KG1 (cell line): Measurements from ENCODE around the gene ATRIP.
"Not testable (repeated sequence)": the region's sequence is repeated elsewhere in the genome, so short reads cannot be mapped to it uniquely, and the experiment has no call there.

Source experiments
- DNase-seq: peaks from one replicate; lab custom pipeline; 2025; lab: John Stamatoyannopoulos, UW

ATRIP gene

DNA sequence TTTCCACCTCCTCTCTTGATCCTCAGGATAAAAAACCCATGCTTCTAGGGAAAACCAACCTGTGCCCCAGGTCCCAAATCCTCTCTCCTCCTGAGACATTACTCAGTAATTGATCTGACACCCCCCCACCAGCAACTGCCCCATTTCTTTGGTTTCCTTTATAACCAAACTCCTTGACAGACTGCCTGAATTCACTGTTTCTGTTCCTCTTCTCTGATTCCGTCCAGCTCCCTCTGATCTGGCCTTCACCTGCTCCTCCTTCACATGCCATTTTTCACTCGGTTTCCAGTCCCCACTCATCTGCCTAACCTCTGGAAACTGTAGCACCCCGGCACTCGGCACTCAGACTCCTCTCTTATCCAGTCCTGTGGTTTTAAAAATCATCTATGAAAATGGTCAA lies 8.7 kb upstream of the ATRIP start:
- DNase-seq = no peak

DNA sequence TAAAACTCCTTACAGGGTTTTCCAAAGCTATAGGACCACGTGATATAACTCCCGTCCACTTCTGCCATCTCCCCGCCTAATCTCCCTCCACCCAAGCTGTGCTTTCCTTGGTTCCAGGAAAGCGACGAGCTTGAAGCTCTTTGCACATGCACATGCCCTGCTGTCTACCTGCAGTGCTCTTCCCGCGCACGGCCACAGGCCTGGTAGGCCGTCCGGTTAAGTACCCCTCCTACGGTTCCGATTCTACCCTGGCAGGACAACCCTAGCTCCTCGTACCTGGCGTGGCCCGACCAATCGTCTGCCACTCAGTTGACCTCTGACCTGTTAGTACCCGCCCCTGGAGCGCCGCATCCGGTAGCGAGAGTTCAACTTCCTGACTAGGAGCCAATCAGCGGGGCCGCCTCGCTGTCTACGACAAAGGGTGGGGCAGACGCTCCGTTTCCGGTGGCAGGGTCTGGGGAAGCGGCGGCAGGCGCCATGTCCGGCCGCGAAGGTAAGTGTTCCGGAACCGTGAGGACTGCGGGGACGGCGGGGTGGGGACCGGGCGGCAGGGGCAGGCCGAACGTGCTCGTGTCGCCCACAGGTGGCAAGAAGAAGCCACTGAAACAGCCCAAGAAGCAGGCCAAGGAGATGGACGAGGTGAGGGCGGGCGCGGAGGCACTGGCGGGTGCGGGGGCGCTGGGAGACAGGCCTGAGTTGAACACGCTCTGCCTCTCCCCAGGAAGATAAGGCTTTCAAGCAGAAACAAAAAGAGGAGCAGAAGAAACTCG lies 6.5 kb upstream of the ATRIP start, which contains the start of the genes CCDC51 and TMA7:
CCDC51 (minus strand) TSS at position 300 of the 770 bp plus-strand sequence. CDS start 4,991 bp downstream, outside the sequence.
TMA7 (plus strand) TSS at position 438 of the 770 bp plus-strand sequence; CDS start at position 478, 40 bp downstream.
- peak; percentile 95 for DNase-seq

DNA sequence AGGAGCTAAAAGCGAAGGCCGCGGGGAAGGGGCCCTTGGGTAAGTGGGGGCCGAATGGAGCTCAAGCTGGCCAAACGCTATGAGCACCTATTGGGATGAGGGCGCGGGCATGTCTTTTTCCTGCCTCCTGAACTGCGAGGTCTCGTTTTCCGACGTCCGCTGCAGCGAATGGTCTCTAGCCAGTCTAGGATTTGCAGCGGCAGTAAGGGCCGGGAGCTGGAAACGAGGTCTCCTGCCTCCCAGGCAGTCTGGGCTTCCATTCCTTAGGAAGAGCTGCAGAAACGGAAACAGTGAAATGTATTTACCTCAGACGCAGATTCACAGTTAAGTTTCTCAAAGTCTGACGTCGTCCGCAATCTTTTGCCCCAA lies 6.0 kb upstream of the ATRIP start:
- no peak for DNase-seq

DNA sequence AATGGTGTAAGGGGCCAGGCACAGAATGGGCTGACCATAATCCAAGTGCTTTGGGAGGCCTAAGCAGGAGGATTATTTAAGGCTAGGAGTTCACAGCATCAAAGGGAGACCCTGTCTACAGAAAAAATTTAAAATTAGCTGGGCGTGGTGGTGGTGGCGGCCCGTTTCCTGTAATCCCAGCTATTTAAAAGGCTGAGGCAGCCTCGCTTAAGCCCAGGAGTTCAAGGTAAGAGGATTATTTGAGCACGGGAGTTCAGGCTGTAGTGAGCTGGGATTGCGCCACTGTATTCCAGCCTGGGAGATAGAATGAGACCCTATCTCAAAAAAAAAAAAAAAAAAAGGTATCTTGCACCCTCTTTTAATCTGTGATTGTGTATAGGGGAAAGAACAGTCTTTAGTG lies 4.6 kb upstream of the ATRIP start:
- no peak for DNase-seq

DNA sequence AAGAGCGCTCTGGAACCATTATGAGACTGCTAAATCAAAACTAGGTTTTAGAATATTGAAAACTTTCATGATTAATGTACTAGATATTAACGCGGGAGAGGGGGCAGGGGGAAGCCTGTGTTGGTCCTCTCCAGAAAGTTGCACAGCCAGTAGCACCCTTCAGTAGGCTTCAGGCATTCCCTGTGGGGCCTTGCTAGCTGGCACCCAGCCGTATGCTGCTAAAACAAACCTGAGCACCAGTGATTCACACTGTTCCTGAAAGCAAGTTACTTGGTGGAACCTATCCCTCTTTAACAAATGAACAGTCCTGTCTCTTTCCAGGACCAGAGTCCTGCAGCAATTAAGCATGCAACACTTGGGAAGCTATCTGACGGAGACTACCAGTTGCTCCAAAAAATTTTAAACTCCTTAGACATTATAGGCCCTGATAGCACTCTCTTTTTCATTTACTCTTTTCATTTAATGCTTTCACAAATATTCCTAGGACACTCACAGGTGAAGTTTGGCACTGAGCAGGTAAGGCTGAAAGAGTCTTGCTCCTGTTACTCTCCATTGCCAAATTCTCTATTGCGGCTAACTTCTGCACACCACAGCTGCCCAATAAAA lies 1.2 kb upstream of the ATRIP start:
- DNase-seq = no peak

- no peak for DNase-seq
These were observed 503 bp upstream of the ATRIP start for GRCh38 chr3:48446043-48446424.

DNA sequence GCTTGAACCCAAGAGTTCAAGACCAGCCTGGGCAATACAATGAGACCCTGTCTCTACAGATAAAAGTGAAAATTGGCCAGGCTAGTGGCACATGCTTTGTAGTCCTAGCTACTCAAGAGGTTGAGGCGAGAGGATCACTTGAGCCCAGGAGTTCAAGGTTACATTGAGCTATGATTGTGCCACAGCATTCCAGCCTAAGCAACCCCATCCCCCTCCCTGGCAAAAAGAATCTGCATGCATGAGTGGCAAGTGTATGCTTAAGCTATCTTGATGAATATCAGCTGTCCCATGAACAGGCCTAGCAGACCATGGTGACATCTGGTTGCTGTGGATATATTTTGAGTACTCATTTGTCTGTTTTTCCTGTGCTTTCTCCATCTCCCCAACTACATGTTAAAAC lies 4.7 kb downstream of the ATRIP start:
- DNase-seq = no peak

DNA sequence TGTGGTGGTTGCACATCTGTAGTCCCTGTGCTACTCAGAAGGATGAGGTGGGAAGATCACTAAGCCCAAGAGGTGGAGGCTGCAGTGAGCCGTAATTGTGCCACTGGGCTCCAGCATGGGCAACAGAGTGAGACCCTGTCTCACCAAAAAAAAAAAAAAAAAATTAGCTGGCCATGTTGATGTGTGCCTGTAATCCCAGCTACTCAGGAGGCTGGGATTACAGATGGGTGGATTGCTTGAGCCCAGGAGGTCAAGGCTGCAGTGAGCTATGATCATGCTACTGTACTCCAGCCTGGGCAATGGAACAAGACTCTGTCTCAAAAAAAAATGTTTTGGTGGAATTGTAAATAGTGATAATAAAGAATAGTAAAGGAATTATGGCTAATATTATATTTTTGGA lies 9.9 kb downstream of the ATRIP start:
- DNase-seq = no peak

- DNase-seq = no peak
These were observed 12.8 kb downstream of the ATRIP start for GRCh38 chr3:48459331-48459730.

GRCh38 chr3:48459773-48460516 lies 13.4 kb downstream of the ATRIP start:
- no peak for DNase-seq

- DNase-seq = no peak
These were observed 14.0 kb downstream of the ATRIP start for GRCh38 chr3:48460517-48460902.

GRCh38 chr3:48461767-48462166 lies 15.2 kb downstream of the ATRIP start:
- not testable (repeated sequence) for DNase-seq

DNA sequence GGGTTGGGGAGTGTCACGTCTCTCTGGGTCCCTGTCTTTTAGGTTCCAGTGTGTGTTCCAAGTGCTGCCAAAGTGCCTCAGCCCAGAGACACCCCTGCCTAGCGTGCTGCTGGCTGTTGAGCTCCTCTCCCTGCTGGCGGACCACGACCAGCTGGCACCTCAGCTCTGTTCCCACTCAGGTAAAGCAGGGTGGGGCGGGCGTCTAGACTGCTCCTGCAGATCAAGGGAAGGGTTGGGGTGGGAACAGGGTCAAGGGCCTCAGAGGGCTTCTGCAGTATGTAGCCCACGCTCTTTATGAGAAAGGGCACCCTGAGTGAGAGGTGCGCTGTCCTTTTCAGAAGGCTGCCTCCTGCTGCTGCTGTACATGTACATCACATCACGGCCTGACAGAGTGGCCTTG lies 17.2 kb downstream of the ATRIP start:
- no peak for DNase-seq

GRCh38 chr3:48464713-48465221 lies 18.2 kb downstream of the ATRIP start:
- DNase-seq = no peak

- DNase-seq = no peak
These were observed 18.6 kb downstream of the ATRIP start for GRCh38 chr3:48465237-48465530.

DNA sequence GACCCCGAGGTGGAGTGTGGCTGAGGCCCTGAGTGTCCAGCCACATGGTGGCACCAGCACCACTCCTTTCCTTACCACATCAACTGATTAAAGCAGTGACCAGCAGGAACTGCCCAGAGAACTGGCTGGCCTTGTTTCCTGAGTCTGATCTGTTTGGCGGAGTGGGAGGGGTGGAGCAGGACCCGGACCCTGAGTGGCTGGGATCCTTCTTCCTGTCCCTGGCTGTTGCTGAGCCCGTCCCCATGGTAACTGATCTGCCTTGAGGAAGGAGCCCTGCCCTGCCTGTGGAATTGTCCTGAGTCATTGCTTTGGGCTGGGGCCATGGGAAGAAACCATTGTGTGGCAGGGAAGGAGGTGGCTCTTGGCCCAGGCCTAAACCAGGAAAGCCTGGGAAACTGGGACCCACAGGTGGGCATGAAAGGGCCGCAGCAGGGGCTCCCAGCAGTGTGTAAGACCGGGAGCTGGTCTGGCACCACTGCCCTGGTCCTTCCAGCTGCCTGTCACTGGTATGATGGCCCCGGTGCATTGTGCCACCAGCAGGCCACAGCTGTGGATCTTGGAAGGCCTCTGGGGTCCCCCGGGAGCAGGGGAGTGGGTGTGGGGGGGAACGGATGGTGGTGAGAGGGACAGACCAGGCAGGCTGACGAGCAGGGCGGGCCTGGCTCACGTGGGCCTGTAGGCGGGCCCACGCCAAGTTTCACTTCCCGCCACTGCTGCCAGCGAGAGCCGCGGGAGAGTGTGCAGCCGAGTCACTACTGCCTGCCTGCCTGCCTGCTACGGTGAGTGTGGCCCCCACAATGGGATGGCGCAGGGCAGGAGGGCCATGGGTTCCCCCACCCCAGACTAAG lies 19.2 kb downstream of the ATRIP start:
- peak; percentile 51 for DNase-seq

DNA sequence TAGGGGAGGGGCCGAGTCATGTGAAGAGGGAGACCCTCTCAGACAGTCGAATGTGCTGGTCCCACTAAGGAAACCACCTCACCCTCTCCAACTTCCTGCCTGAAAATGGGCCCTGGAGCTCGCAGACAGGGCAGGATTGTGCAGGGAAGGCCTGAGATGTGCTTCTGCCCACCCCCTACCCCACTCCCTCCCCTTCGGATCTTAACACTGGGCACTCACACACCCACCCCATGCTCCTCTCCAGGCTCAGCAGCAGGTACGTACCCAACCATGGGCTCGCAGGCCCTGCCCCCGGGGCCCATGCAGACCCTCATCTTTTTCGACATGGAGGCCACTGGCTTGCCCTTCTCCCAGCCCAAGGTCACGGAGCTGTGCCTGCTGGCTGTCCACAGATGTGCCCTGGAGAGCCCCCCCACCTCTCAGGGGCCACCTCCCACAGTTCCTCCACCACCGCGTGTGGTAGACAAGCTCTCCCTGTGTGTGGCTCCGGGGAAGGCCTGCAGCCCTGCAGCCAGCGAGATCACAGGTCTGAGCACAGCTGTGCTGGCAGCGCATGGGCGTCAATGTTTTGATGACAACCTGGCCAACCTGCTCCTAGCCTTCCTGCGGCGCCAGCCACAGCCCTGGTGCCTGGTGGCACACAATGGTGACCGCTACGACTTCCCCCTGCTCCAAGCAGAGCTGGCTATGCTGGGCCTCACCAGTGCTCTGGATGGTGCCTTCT lies 20.0 kb downstream of the ATRIP start:
- no peak for DNase-seq

- no peak for DNase-seq
These were observed 20.5 kb downstream of the ATRIP start for GRCh38 chr3:48467110-48467454.

GRCh38 chr3:48467473-48468267 lies 21.1 kb downstream of the ATRIP start:
- no peak for DNase-seq

GRCh38 chr3:48468329-48468731 lies 21.8 kb downstream of the ATRIP start:
- no peak for DNase-seq
